Measurements from ENCODE around the gene ADAMTSL1. TPM values are rescaled to one million over a fixed set of nuclear protein-coding genes. Genes with fewer than 3 reads are reported as not detected.

ADAMTSL1 gene
- total and polyA plus RNA-seq, 2 of the 8 experiments (the other 6 are each of a cell fraction or from before 2014, with no cell fraction given): 0.84 to 1.1 TPM

GRCh38 chr9:18891946-18892670 is 418.2 kb downstream of the ADAMTSL1 start (continued):
- TF ChIP-seq, protein P1, sequence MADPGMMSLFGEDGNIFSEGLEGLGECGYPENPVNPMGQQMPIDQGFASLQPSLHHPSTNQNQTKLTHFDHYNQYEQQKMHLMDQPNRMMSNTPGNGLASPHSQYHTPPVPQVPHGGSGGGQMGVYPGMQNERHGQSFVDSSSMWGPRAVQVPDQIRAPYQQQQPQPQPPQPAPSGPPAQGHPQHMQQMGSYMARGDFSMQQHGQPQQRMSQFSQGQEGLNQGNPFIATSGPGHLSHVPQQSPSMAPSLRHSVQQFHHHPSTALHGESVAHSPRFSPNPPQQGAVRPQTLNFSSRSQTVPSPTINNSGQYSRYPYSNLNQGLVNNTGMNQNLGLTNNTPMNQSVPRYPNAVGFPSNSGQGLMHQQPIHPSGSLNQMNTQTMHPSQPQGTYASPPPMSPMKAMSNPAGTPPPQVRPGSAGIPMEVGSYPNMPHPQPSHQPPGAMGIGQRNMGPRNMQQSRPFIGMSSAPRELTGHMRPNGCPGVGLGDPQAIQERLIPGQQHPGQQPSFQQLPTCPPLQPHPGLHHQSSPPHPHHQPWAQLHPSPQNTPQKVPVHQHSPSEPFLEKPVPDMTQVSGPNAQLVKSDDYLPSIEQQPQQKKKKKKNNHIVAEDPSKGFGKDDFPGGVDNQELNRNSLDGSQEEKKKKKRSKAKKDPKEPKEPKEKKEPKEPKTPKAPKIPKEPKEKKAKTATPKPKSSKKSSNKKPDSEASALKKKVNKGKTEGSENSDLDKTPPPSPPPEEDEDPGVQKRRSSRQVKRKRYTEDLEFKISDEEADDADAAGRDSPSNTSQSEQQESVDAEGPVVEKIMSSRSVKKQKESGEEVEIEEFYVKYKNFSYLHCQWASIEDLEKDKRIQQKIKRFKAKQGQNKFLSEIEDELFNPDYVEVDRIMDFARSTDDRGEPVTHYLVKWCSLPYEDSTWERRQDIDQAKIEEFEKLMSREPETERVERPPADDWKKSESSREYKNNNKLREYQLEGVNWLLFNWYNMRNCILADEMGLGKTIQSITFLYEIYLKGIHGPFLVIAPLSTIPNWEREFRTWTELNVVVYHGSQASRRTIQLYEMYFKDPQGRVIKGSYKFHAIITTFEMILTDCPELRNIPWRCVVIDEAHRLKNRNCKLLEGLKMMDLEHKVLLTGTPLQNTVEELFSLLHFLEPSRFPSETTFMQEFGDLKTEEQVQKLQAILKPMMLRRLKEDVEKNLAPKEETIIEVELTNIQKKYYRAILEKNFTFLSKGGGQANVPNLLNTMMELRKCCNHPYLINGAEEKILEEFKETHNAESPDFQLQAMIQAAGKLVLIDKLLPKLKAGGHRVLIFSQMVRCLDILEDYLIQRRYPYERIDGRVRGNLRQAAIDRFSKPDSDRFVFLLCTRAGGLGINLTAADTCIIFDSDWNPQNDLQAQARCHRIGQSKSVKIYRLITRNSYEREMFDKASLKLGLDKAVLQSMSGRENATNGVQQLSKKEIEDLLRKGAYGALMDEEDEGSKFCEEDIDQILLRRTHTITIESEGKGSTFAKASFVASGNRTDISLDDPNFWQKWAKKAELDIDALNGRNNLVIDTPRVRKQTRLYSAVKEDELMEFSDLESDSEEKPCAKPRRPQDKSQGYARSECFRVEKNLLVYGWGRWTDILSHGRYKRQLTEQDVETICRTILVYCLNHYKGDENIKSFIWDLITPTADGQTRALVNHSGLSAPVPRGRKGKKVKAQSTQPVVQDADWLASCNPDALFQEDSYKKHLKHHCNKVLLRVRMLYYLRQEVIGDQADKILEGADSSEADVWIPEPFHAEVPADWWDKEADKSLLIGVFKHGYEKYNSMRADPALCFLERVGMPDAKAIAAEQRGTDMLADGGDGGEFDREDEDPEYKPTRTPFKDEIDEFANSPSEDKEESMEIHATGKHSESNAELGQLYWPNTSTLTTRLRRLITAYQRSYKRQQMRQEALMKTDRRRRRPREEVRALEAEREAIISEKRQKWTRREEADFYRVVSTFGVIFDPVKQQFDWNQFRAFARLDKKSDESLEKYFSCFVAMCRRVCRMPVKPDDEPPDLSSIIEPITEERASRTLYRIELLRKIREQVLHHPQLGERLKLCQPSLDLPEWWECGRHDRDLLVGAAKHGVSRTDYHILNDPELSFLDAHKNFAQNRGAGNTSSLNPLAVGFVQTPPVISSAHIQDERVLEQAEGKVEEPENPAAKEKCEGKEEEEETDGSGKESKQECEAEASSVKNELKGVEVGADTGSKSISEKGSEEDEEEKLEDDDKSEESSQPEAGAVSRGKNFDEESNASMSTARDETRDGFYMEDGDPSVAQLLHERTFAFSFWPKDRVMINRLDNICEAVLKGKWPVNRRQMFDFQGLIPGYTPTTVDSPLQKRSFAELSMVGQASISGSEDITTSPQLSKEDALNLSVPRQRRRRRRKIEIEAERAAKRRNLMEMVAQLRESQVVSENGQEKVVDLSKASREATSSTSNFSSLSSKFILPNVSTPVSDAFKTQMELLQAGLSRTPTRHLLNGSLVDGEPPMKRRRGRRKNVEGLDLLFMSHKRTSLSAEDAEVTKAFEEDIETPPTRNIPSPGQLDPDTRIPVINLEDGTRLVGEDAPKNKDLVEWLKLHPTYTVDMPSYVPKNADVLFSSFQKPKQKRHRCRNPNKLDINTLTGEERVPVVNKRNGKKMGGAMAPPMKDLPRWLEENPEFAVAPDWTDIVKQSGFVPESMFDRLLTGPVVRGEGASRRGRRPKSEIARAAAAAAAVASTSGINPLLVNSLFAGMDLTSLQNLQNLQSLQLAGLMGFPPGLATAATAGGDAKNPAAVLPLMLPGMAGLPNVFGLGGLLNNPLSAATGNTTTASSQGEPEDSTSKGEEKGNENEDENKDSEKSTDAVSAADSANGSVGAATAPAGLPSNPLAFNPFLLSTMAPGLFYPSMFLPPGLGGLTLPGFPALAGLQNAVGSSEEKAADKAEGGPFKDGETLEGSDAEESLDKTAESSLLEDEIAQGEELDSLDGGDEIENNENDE (IDR thresholded peaks at IDR 0.05; ENCODE audit: insufficient replicate concordance, low read length): no peak
- no peak for TF ChIP-seq CTBP2 (IDR thresholded peaks at IDR 0.05; ENCODE audit: borderline replicate concordance, insufficient read depth, insufficient read length, low read length)
- TF ChIP-seq, protein P2, sequence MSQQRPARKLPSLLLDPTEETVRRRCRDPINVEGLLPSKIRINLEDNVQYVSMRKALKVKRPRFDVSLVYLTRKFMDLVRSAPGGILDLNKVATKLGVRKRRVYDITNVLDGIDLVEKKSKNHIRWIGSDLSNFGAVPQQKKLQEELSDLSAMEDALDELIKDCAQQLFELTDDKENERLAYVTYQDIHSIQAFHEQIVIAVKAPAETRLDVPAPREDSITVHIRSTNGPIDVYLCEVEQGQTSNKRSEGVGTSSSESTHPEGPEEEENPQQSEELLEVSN (IDR thresholded peaks at IDR 0.05): no peak
- TF ChIP-seq TBP (IDR thresholded peaks at IDR 0.05; ENCODE audit: low read depth, low read length): no peak
- no peak for TF ChIP-seq CREB1 (IDR thresholded peaks at IDR 0.05)
- TF ChIP-seq, protein P3, sequence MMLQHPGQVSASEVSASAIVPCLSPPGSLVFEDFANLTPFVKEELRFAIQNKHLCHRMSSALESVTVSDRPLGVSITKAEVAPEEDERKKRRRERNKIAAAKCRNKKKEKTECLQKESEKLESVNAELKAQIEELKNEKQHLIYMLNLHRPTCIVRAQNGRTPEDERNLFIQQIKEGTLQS (IDR thresholded peaks at IDR 0.05; ENCODE audit: insufficient read depth, low read depth, low read length): no peak
- TF ChIP-seq POLR2A (IDR thresholded peaks at IDR 0.05; ENCODE audit: control extremely low read depth in 1 of 2, low read depth in 2 of 2, low read length in 2 of 2): no peak
- TF ChIP-seq SRF (IDR thresholded peaks at IDR 0.05; ENCODE audit: low read depth, low read length): no peak
- TF ChIP-seq EGR1 (IDR thresholded peaks at IDR 0.05; ENCODE audit: borderline replicate concordance, low read depth, low read length): no peak

Measured in H1 (cell line).